Coronary artery (tissue), 2 donors: ENCODE data around the gene ALPK3.

ENCODE experiments used
- DNase-seq: peaks from one replicate; pipeline ENCODE4 v3.0.0-alpha.2; 2017; ENCODE audit warnings: low spot score
- H3K27ac ChIP-seq, 2 donors: fragments of 200-600 bp; sonication (generic); one replicate each; pipeline ENCODE4 v1.5.1; 2016 to 2019
- H3K4me3 ChIP-seq: fragments of 200-600 bp; sonication (generic); 2 replicates; pipeline ENCODE4 v1.5.1; 2016; ENCODE audit warnings: mild to moderate bottlenecking, moderate library complexity
- TF ChIP-seq, protein P1 (sequence below): fragments of 200-600 bp; sonication (generic); IDR thresholded peaks from one replicate; pipeline ENCODE4 v1.5.1; 2019; ENCODE audit warnings: antibody characterized with exemption

Gene ALPK3

DNA sequence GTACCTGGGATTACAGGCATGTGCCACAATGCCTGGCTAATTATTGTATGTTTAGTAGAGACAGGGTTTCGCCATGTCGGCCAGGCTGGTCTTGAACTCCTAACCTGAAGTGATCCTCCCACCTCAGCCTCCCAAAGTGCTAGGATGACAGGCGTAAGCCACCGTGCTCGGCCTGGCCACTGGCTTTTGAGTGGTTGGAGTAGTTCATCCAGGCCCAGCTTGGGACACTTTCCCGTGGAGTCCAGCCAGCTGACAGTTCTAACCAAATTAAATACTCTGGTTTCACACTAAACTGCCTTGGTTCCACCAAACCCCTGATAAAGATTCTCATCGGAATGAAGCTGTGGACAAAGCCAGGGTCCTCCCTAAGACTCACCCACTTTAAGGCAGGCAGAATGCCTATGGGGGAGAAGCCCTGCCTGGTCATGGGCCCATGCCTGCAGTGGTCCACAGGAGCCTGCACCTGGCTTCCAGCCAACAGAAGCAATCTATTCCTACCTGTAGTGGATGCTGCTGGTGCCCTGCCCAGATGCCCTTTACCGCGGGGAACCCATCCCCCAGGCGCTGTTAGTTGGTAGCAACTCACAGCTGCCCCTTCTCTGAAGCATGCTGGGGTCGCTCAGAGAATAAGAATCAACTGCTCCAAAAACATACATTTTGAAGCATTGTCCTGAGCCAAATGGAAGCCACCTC lies 62.1 kb downstream of the ALPK3 start:
- Histone ChIP-seq H3K27ac (no peak overlapping the region), H3K4me3 (no peak overlapping the region)
- DNase-seq, result peak; percentile 58
- TF ChIP-seq, protein P1, sequence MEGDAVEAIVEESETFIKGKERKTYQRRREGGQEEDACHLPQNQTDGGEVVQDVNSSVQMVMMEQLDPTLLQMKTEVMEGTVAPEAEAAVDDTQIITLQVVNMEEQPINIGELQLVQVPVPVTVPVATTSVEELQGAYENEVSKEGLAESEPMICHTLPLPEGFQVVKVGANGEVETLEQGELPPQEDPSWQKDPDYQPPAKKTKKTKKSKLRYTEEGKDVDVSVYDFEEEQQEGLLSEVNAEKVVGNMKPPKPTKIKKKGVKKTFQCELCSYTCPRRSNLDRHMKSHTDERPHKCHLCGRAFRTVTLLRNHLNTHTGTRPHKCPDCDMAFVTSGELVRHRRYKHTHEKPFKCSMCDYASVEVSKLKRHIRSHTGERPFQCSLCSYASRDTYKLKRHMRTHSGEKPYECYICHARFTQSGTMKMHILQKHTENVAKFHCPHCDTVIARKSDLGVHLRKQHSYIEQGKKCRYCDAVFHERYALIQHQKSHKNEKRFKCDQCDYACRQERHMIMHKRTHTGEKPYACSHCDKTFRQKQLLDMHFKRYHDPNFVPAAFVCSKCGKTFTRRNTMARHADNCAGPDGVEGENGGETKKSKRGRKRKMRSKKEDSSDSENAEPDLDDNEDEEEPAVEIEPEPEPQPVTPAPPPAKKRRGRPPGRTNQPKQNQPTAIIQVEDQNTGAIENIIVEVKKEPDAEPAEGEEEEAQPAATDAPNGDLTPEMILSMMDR, result no peak

DNA sequence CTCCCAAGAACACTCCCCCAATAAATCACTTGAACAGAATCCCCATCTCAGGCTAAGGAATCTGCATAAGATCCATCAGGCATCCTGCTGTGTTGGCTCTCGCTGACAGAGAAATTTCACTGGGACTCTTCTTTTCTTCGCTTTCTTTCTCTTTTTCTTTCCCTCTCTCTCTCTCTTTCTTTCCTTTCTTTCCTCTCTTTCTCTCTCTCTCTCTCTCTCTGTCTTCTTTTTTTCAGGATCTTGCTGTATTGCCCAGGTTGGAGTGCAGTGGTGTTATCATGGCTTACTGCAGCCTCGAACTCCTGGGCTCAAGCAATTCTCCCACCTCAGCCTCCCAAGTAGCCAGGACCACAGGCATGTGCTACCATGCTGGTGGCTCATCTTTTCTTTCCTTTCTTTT lies 62.9 kb downstream of the ALPK3 start:
- H3K4me3 ChIP-seq, result no peak overlapping the region
- TF ChIP-seq, protein P1, result no peak
- no peak overlapping the region for H3K27ac ChIP-seq
- no peak for DNase-seq

DNA sequence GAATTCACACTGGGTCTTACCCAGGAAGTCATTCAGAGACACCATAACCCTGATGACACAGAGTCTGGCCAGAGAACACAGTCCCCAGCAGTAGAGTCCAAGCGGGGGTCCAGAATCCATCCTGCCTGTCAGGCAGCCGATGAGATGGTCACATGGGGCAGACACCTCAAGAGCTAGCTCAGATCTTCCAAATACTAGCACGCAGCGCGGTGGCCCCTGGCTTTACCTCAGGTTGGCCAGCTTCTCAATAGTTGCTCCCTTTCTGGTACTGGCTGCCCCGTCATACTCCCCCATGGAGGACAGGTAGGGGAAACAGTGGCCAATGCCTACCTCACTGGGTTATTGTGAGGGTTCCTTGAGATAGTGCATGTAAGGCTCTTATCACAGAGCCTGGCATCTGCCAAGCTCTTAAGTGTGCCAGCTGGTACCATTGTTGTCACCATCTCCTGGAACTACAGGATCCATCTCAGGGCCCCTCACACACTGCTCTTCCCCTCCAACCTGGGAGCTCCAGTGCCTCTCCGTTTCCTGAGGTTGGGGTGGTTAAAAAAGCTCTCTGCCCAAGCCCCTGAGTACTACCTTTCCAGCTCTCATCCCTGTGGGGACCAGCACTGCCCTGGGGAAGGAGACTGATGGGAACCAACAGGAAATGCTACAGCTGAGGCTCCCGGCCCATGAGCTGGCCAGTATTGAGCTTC lies 63.8 kb downstream of the ALPK3 start:
- TF ChIP-seq, protein P1, result no peak
- no peak overlapping the region for H3K27ac ChIP-seq
- DNase-seq, result peak; percentile 58
- H3K4me3 ChIP-seq, result no peak overlapping the region

DNA sequence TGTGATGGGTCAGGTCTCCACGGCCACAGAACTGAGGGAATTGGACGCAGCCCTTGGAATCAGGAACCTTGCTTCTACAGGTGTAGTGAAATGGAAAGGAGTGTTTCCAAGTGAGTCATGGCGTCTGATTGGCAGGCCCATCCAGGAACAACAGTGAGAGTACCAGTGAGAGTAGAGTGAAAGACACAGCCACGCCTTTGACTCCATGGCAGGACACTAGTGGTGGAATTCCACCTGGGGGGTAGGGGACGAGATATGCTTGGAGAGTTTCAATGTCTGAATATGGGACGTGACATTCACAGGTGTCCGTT lies 64.3 kb downstream of the ALPK3 start:
- TF ChIP-seq, protein P1, result no peak
- Histone ChIP-seq H3K4me3 (no peak overlapping the region), H3K27ac (no peak overlapping the region)
- no peak for DNase-seq

DNA sequence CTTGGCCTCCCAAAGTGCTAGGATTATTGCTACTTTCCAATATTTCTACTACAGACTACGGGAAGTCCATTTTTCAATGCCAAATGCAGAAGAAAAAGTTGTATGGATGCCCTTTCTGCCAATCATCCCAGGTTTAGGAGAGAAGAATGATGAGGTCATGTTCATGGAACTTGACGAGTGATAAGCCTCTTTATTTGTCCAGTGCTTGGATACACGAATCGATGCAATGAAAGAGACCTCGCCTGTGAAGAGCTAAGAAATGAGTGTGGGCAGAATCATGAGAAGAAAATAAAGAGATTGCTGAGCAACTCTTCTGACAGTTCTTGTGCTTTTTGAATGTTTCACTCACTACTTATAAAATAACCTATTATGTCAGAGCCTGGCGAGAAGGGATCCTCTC lies 66.3 kb downstream of the ALPK3 start:
- Histone ChIP-seq H3K27ac (peak overlapping the region in 1 of 2 donors; percentile 50), H3K4me3 (no peak overlapping the region)
- TF ChIP-seq, protein P1, result no peak
- no peak for DNase-seq

DNA sequence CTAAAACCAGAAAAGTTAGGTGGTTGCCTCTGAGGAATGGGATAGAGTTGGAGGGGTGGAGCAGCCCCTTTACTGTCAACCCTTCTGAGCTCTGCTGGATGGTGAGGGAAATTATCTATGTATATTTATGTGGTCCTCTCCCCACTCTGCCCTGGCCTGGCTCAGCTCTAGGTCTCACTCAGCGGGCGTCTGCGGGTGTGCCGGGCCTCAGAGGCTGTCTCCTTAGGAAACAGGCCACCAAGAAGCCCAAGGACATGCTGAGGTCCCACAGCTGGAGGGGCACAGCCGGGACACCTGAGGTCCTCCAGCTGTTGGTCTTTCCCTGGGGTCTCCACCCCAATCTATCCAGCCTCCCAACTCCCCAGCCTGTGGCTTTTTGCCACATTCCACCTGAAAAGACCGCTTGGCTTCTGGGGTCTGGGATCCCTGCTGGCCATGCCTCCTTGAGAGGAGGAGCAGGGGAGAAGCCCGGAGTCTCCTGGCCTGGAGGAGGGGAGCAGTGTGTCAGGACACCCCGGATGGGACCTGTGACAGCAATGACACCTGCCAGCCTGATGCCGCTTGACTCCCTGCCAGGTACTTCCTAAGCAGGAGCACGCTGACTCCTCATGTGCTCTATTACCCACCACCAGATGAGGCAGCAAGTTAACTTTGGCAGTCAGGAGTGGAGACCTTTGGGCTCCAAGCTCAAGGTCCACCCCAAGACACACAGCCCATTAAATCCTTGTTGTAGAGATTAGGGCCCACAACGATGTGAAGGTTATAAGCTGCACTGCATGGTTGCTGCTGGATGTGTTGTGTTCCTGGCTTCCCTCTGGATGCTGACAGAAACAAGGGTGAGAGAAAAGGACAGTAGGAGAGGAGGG lies 67.0 kb downstream of the ALPK3 start, which contains the start of gene SLC28A1:
Gene SLC28A1 (plus strand): TSS at position 747 of the 866 bp plus-strand sequence. CDS start 3,099 bp downstream, outside the sequence.
- DNase-seq, result peak; percentile 64
- H3K27ac ChIP-seq, result peak within 1 kb of the TSS; percentile 25 to 50
- TF ChIP-seq, protein P1, result no peak

More for the DNA sequence above, 67.0 kb downstream of the ALPK3 start, which contains the start of gene SLC28A1:
- no peak within 1 kb of the TSS for H3K4me3 ChIP-seq
